ENCODE measurements around the gene SSBP3.

The SSBP3 gene

DNA sequence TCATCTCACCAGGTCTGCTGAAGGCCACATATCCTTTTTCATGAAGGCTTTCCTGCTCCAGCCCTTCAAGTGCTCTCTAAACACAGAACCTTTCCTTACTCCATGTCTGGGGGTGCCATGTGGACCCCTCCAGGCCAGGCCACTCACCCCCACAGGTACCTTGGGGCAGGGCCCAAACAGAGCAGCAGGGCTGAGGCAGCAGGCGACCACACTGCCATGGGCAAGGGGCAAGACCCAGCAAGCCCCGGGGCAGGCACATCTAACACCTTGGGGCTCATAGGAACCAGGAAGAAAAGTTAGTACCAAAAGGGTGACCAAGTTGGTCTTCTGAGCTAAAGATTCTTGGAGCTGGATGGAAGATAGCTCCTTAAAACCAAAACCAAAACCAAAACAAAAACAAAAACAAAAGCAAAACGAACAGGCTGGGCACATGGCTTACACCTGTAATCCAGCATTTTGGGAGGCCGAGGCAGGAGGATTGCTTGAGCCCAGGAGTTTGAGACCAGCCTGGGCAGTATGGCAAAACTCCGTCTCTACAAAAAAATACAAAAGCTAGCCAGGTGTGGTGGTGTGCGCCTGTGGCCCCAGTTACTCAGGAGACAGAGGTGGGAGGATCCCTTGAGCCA lies 142.5 kb downstream of the SSBP3 start:
- DNase-seq (ENCODE audit: low spot score): no peak

DNA sequence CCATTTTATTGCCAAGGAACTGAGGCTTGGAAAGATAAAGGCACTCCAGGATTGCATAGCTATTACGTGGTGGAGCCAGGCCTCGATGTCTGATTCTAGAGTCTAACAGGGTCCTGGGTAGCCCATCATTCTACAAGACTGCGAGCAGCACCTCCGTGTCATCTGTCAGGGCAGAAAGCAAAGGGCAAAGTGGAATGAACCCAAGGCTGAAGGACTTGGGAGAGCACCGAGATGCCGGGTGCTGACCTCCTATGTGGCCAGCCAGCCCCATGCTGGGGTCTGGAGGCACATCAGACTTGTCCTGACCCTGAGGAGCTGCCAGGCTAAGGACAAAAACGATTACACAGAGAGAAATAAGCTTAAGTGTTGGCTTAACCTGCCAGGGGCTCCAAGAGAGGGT lies 143.9 kb downstream of the SSBP3 start:
- DNase-seq (ENCODE audit: low spot score): no peak

DNA sequence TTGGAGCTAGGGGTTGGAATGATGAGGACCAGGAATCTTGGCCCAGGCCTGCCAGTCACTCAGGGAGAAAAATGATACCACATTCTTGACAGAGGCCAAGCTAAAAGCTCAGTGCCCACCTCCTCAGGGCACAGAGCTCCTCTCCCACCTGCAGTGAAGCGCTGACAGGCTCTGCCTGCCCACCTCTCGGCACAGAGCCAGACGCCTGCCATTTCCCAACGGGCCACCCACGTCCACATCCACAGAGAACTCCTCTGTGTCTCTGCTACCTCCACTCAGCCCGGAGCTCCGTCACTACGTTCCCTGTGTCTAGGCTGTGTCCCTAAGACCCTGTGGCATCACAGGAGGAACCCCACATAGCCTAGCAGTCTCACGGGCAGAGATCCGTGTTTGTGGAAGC lies 145.4 kb downstream of the SSBP3 start:
- DNase-seq (ENCODE audit: low spot score): no peak

DNA sequence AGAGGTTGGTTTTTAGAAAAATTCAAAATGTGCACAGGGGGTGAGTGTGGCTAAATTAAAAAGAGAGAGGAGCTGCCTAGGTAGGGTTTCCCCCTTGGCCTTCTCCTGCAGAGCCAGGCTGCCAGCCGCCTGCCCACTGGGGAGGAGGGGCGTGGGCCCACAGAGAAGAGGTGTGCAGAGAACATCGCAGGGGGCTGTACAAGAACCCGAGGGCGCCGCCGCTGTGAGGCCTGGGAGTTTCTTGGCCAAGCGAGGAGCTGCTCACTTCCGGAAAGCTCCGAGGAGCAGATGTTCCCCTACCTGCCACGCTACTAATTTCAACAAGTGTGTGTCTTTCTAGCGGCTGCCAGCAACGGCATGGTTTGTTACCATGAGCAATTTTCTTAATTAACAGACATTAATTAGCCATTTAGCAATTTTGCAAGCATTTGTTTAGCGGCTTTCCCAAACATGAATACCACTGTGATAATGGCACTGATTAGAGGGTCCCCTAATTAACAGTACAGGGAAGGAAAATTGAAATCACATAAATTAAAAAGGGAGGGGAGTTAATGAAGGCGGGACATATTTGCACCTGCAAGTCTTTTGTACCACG lies 146.6 kb downstream of the SSBP3 start:
- no peak for DNase-seq (ENCODE audit: low spot score)

DNA sequence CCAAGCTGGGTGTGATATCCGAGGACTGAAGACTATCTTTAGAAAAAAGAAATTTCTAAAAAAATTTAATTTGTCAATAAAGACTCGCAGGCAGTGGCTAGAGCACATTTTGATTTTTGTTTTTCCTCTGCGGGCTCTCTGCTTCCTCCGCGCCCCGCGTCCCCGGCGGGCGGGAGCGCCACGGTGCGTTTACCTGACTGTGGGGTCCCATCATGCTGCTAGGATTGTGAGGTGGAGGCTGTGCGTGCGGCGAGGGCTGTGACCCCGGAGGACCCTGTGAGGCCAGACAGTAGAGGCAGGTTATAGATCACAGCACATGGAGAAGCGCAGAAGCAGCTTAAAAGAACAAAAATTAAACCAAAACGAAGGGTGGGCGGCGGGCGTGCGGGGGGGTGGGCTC lies 148.3 kb downstream of the SSBP3 start:
- no peak for DNase-seq (ENCODE audit: low spot score)

DNA sequence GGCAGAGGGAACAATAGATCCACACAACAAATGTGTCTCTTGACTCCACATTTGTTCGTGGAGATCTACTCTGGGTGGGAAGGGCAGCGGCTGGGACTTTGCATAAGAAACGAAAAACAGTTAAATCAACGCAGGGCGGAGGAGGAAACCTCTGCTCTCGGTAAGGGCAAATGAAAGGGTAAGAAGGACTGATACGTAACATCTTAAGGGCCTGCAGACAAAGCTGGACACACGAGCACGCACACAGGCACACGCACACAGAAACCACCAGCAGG lies 148.9 kb downstream of the SSBP3 start:
- DNase-seq (ENCODE audit: low spot score): no peak

DNA sequence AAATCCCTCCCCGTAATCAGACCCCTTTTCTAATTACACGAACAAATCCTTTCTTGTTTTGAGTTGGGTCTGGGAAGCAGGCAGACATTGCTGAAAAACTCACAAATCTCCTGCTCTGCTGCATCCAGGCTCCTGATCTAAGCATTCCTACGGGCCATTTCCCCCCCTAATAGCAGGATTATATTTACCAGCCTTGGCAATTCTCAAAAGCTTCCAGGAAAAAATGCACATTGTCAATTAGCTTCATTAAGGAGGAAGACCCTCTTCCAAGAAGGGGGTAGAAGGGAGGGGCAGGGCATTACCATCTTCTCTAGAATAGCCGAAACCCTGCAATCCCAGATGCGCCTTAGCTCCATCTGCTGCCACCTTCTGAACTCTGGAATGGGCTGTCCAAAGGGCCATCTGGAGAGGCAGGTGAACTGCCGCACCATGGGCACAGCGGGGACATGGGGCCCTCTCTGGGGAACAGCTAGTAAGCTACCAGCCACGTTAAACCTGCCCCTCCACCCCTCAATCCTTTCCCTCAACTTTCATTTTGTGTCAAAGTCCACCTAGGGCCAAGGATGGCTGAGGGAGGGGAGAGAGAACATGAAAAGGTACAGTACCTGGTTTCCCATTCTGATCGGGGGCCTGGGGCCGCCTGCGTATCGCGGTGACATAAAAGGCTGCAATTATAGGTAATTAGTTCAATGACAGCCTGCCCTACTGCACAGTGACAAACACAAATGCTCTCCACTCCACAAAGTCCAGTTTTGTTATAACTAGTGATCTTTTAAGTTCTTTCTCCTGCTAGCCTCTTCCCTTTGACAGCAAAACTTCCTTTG lies 149.5 kb downstream of the SSBP3 start:
- no peak for DNase-seq (ENCODE audit: low spot score)

DNA sequence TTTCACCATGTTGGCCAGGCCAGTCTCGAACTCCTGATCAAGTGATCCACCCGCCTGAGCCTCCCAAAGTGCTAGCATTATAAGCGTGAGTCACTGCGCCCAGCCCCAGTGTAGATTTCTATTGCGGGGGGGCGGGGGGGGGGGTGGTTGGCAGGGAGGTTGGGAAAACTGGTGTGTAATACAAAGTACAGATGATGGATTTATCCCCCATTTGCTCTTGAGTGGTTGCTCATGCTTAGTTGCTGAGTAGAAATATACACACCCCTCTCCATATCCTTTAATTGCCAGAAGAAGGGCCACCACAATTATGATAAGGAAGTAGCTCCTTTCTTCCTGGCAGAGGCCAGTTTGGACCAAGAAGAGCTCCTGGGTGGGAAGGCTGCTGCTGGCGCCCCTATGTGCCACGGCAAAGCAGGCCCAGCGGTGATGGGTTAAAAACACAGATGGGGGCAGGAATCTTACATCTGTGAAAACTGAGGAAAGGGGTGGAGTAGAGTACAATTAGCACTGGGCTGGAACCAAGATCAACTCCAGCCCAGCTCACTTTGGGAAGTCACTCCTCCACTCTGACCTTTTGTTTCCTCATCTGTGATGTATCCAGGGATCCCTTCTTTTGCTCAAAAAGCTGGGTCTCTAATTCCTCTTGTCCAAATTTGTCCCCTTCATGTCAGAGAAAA lies 151.0 kb downstream of the SSBP3 start:
- DNase-seq (ENCODE audit: low spot score): no peak

DNA sequence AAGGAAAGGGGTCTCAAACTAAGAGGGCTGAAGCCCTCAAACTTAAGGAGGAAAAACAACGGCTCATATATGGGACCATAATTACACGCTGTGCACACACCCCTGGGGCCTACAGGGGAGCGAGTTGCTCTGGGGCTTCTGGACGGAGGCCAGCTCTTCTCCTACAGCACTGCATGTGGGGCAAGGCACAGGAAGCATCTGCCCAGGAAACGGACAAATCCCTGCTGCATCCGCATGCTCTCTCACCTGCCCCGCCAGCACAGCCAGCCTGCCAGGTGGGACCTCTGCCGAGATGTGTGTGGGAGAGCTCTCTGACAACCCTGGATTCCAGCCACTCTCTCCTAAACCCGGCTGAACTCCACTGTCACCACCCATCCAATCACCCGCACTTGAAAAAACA lies 152.1 kb downstream of the SSBP3 start:
- DNase-seq (ENCODE audit: low spot score): no peak

DNA sequence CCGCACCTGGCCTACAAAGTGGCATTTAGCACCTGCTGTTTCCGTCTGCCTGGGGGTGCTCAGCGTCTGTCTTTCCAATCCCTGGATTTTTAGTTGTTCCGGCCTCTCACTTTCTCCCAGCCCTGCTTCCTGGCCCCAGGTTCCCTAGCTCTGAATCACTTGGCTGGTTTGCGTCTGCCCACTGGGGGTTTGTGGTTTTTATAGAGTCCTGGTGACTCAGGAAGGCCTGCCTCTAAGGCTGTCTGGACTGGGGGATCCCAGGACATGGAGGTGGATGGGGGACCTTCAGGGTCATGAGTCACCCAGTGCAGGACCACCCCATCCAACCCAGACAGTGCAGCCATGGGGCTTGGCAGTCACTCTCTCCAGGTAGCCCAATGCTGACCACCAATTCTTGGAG lies 152.7 kb downstream of the SSBP3 start:
- no peak for DNase-seq (ENCODE audit: low spot score)

DNA sequence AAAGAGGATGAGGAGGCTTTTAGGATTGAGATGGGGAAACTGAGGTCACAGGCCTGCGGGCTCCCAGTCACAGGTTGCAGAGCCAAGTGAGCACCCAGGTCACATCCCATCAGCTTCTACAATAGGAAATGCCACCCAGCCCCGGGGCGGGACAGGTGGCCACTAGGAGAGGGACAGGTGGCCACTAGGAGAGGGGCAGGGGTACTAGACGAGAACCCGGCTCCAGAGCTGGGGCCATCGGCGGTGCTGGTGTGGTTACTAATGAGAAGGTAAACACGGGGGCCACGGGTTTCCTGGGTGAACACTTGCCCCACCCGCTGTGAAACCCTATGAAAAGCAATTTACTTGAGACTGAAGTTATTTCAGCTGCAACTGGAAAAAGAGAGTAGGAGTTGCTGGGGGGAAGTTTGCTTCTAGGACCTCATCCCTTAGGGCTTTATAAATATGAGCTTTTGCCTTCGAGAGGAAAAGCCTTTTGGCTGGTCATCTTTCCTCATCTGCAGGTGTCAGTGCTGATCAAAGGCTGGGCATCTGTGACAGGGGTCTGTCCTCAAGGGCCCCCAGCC lies 153.7 kb downstream of the SSBP3 start:
- no peak for DNase-seq (ENCODE audit: low spot score)

DNA sequence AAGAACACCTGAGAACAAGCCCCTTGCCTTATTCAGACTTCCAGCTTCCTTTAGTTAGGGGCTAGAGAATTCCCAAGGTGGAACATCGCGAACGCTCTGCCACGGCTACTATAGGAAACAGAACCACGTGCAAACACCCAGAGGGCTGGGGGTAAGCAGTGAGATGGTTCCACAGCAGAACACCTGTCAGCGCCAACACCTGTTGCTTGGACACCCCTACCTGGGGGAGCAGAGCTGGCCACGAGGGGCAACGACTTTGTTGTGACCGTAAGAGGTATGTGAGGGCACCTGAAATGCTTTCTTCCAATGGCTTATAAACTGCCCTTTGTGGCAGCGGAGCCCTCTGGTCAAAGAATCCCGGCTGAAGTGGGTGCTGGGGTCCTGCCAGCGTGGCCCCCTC lies 155.5 kb downstream of the SSBP3 start:
- DNase-seq (ENCODE audit: low spot score): no peak

DNA sequence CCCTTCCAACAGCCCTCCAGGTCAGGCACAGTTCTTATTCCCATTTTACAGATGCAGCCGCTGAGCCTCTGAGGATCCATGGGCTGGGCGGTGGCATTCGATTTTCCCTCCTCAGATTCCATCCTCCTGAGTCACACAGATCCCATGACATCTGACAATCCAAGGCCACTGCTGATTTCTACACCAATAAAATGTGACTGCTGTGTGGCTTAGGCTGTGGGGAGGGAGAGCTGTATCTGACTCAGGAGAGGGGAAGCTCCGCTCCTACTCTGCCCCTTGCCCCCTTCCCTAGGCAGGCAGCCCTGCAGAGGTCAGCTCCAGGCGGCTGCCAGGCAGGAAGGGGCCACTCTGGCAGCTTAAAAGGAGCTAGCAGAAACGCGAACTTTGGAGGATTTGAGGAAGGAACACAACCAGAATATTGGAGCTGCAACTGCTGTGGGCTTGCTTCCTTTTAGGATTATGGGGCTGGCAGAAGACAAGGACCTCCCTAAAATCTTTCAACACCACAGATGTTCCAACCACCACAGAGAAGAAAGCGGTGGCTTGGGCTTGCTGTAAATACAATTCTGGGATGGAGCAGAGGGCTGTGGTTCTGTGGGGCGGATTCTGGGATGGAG lies 156.3 kb downstream of the SSBP3 start:
- no peak for DNase-seq (ENCODE audit: low spot score)

DNA sequence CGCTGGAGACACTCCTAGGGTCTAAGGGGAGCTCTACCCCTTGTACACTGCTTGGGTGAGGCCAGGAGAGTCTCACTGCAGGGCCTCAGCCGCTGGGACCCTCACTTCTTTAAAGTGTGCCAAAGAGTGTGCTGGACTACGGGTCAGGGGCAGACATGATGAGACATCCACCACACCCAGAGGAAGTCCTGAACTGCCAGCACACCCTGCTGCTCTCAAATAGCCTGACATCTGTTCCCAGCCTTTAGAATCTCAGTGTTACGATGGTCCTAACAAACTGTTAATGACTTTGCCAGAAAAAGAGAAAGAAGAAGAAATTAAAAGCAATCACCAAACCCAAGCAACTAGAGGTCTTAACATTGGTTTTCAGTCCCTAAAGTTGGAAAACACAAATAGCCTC lies 157.2 kb downstream of the SSBP3 start:
- DNase-seq (ENCODE audit: low spot score): no peak

DNA sequence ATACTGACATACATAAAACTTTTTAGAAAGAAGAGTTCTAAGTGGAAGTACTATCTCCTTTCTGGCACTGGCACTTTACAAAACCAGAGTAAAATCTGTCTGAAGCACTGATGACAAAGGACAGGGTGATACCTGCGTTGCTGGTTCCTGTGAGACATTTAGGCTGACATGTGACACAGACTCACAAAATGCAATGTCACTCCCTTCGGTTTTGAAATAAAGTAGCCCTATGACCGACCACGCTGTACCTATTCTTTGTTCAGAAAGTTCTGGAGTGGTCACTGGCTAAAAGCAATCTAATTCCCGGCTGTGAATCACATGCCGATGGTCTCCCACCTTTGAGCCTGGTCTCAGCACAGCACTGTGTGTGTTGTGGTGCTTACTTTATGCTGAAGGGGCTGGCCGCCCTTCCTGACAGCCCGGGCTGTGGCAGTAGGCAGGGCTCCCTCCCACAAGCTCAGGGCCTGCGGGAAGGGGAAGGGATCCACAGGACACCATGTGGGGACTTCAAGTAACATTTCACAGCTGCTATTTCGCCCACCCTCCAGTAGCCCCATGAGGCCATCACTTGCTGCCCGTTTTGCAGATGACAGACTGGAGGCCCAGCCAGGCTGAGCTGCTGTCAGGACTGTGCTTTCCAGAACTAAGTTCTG lies 158.2 kb downstream of the SSBP3 start:
- no peak for DNase-seq (ENCODE audit: low spot score)

DNA sequence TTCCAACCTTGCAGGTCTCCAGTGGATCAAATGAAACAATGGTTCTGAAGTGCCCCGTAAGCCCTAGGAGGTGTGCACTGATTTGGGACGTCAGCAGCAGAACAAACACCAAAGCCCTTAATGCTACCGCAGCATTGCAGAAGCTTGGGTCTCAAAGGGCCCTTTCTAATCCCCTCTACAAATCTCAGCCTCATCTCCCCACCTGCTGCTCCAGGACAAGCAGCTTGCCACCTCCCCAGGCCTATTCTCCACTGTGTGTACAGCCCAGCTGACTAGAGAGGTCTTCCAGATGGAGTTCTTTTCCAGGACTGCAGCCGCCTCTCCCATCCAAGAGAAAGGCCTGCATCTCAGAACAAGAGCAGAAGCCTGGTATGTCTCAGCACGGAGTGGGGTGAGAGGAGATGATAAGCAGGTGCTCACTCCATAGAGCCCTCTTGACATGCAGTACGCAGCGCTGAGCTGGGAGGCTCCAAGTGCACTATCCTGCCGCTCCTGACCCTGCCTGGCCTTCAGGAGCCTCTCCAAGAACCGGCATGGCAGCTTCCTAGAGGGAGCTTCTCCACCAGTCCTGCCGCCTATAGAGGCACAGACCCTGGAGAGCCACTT lies 160.0 kb downstream of the SSBP3 start:
- no peak for DNase-seq (ENCODE audit: low spot score)

DNA sequence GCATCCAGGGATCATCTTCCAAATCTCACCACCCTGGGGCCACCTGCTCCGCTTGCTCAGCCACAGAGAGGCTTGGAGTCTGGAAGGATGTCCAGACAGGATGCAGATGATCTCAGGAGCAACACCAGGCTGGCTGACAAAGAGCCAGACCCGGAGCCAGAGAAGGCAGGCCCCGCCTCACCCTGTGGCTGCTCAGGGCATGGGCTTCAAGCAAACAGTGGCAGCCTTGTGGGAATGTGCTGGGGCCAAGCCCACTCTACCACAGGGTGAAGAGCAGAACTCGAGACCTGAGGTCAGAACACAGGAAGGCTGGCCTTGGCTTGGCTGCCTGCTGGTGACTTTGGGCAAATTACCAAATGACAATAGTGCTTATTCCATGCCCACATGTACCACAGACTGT lies 160.7 kb downstream of the SSBP3 start:
- no peak for DNase-seq (ENCODE audit: low spot score)

DNA sequence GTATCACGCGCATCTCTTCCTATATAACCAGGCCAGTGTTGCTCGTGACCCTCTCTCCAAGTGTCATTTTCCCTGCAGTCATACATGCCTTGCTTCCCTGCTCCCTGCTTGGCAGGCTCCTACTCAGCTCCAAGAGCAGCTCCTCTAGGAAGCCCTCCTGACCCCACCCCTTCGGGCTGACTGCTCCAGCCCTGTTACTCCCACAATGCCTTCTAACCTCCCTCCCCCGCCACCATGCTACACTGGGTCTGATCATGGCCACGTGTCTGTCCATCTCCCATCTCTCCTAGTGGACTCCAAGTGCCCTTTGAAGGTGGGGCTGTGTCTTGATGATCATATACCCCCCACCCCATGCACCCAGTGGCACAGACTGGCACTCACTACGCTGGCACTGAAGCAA lies 161.5 kb downstream of the SSBP3 start:
- no peak for DNase-seq (ENCODE audit: low spot score)

DNA sequence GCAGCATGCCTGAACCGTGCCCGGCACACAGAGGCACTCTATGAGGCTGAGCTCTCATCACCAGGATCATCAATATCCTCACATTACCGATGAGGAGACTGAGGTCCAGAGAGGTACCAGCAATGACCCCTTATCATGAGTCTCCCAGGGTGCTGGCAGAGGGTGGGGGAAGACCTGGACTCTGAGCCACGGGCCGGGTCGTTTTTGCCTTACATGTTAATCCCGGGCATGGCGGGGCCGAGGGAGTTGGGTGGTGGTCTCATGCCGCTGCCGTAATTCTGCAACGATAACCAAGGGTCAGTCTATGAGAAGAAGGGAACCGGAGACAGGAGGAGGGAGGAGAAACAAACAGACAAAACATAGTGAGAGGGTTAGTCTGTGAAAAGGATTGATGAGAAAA lies 163.2 kb downstream of the SSBP3 start:
- DNase-seq (ENCODE audit: low spot score): no peak

DNA sequence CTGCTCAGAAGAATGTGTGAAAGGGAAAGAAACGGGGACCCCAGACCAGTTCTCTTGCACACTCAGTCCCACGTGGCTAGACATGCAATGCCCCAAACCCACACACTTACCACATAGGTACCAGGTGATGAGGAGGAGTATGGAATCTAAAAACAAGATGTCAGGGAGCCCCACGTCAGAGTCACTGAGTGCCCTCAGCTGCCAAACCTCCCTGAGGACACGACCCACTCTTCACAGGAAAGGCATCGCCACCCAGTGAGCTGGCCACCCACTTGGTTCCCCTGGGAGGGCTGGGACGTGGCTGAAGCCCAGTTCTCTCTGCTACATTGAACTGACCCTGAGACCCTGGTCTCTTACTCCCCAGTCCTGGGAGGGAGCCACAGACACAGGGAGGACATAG lies 164.8 kb downstream of the SSBP3 start:
- DNase-seq (ENCODE audit: low spot score): no peak

DNA sequence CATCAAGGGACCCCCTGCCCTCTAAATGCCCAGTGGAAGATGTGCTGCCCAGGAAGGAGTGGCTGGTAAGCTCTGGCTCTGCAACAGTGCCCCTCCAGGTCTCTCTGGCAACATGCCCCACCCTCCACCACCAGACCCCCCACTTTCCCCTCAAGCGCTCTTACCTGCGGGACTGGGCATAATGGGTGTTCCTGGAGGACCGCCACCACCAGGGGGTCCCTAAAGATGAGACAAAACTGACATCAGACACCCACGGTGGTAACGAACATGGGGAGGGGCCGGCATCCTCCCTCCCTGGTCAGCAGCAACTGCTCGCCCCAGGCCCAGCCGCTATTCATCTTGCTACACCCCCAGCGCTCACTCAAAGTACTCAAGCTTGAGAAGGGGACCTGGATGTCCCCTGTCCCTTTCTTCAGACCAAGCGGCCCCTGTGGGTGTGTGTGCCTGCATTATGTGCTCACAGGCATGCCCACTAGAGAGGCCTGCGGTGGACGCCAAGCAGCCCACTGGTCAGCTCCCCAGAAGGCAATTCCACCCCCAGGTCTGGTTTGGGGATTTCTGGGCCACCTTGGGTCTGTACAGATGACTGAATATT lies 165.4 kb downstream of the SSBP3 start:
- DNase-seq (ENCODE audit: low spot score): no peak

Measured in activated CD4-positive, alpha-beta T cell treated with anti-CD3 and anti-CD28 coated beads, Interleukin-2, Interleukin-4, amounts not matched to agents 100 ng/mL and 50 ng/mL, durations not matched to agents 16 hours and 8 hours (primary cell).